Measurements from ENCODE around the gene HLA-B. TPM values are rescaled to one million over a fixed set of nuclear protein-coding genes. Genes with fewer than 3 reads are reported as not detected.

Gene HLA-B

Small RNA genes lying within 50 kb of the gene (microRNA-seq; reads per million reads assigned to microRNA genes)
- not detected for gene MIR6891
